ENCODE results near the gene IRAK2.
"Not testable (repeated sequence)": the region's sequence is repeated elsewhere in the genome, so short reads cannot be mapped to it uniquely, and the experiment has no call there.

IRAK2 gene, protein sequence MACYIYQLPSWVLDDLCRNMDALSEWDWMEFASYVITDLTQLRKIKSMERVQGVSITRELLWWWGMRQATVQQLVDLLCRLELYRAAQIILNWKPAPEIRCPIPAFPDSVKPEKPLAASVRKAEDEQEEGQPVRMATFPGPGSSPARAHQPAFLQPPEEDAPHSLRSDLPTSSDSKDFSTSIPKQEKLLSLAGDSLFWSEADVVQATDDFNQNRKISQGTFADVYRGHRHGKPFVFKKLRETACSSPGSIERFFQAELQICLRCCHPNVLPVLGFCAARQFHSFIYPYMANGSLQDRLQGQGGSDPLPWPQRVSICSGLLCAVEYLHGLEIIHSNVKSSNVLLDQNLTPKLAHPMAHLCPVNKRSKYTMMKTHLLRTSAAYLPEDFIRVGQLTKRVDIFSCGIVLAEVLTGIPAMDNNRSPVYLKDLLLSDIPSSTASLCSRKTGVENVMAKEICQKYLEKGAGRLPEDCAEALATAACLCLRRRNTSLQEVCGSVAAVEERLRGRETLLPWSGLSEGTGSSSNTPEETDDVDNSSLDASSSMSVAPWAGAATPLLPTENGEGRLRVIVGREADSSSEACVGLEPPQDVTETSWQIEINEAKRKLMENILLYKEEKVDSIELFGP

DNA sequence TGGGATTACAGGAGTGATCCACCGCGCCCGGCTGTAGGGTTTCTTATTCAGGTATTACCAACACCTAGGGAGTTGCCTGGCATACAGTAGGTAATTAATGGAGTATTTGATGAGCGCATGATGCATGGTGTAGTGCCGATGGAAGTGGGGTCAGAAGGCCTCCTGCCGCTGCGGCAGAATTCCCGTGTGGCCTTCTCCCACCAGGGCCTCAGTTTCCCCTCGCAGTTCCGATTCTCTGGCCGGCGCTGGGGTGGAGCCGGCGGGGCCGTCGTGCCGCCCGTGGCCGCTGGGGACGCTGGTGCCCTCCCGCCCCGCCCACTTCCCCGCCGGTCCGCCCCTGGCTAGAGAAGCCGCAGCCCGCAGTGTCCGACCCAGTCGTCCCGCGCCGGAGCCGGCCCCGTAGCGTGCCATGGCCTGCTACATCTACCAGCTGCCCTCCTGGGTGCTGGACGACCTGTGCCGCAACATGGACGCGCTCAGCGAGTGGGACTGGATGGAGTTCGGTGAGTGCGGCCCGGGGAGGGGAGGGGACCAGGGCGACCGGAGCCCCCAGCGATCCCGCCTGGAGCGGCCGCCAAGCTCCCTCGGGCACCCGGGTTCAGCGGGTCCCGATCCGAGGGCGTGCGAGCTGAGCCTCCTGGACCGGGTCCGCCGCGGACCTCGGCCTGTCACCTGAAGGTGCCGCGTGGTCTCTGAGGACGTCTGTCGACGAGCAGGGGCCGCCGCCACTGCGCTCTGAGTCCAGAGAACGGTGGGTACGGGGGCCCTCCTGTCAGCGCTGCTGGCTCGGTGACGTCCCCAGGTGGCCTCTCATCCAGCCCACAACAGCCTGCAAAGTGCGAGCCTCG, at the start of gene IRAK2:
Gene IRAK2, plus strand, starts transcription at position 374 of the 848 bp plus-strand sequence. Its CDS starts 36 bp downstream, at position 410.
- peak; percentile 33 to 46 for DNase-seq

DNA sequence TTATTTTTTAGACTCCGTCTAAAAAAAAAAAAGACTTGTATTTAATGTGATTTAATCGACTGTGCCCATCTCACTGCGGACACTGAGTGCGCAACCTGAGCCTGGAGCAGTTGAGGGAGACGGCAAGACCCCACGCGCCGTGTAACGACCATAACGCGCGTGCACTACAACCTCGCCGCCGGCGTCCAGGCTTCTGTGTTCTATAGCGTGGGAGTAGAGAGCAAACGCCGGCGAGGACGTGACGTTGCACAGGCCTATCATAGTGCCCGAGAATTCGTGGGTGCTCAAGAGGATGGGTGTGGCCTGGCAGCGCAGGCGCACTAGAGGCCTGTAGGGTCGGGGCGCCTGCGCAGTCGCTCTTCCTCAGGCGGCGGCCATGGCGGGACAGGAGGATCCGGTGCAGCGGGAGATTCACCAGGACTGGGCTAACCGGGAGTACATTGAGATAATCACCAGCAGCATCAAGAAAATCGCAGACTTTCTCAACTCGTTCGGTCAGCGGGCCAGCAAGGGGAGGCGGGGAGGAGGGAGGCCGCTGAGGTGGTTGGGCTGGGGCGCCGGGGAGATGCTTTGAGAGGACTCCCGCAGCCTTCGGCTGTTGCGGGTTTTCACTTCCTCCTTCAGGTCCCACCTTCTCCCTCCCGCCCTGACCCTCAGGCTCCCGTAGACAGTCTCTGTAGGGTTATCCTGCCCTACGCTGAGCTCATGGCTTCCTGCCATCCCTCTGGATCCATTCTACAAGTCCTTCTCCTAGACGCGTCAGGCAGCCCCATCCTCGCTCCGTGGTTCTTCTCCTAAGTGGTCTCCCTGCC, 49.2 kb upstream of the IRAK2 start, which contains the start of gene BRK1:
Gene BRK1, plus strand, starts transcription at position 350 of the 812 bp plus-strand sequence. Its CDS starts 27 bp downstream, at position 377.
- peak; percentile 97 for DNase-seq

DNA sequence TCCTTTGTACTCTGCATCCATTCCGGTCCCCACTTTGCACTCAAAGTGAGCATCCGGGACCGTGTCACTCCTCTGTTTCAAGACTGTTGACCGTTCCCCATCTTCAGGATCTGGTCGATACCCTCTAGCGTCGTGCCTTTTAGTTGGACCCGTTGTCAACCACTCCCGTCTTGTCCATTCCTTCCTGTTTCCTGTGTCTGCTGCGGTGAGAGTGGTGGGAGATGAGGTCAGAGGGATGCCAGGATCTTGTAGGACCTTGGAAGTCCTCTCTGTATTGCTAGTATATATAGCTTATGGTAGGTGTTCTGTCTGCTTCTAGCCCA, 48.6 kb upstream of the IRAK2 start:
- peak; percentile 57 to 70 for DNase-seq

DNA sequence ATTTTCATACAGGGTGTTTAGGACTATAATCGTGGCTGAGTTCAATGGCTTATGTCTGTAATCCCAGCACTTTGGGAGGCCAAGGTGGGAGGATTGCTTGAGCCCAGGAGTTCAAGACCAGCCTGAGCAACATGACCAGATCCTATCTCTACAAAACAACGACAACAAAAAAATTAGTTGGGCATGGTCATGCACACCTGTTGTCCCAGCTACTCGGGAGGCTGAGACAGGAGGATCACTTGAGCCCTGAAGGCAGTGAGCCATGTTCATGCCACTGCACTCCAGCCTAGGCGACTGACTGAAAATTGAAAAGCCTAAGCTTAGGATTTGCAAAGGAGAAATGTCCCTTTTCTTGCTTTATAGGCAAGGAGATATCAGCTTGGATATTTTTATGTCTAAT, 47.8 kb upstream of the IRAK2 start:
- no peak for DNase-seq

DNA sequence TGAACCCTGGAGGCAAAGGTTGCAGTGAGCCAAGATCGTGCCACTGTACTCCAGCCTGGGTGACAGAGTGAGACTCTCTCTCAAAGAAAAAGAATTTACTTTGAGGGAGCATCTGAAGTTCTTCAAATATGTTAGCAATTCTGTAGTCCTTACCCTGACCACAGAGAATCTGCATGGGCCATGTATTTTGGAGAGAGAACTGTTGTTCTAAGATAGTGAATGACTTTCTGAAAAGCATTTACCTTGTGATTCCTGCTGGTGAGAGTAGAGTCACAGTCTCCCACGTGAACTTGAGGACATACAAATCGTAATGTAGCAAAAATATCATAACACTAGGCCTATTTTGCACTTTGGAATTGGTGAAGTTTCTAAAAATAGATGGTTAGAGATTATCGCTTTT, 45.3 kb upstream of the IRAK2 start:
- no peak for DNase-seq

DNA sequence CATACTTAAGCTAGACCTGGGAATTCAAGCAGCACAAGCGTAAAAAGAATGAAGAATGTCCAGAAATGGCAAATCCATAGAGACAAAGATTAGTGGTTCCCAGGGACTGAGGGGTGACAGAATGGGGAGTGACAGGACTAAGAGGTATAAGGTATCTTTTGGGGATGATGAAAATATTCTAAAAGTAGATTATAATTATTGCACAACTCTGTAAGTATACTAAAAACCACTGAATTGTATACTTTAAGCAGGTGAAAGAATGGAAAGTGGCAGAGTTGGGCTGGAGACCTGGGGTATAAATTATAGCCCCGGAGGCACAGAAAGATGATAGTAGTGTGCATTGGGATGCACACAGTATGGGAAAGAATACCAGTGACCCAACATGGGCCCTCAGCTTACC, 43.7 kb upstream of the IRAK2 start:
- DNase-seq, result no peak

DNA sequence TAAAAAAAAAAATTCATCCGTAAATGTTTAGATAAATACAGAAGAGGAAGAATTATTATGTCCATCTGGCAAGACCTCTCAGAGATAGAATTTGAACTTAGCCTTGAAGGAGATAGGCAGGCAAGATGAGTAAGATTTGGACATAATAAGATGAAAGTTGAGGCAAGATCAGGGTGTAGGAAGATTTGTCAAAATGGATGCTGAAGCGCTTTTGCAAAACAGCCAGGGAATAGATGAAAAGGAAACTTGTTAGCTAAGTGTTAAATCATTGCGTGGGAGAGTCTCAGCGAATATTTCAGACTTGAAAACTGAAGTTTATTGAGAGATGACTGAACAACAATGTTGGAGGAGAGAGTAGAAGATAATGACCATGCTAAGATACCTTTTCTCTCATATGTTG, 42.0 kb upstream of the IRAK2 start:
- no peak for DNase-seq

DNA sequence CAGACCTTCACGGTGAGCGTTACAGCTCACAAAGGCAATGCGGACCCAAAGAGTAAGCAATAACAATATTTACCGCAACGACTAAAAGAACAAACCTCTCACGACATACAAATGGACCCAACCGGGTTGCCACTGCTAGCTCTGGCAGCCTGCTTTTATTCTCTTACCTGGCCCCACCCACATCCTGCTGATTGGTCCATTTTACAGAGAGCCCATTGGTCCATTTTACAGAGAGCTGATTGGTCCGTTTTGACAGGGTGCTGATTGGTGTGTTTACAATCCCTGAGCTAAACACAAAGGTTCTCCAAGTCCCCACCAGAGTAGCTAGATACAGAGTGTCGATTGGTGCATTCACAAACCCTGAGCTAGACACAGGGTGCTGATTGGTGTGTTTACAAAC, 28.8 kb upstream of the IRAK2 start:
- not testable (repeated sequence) for DNase-seq

DNA sequence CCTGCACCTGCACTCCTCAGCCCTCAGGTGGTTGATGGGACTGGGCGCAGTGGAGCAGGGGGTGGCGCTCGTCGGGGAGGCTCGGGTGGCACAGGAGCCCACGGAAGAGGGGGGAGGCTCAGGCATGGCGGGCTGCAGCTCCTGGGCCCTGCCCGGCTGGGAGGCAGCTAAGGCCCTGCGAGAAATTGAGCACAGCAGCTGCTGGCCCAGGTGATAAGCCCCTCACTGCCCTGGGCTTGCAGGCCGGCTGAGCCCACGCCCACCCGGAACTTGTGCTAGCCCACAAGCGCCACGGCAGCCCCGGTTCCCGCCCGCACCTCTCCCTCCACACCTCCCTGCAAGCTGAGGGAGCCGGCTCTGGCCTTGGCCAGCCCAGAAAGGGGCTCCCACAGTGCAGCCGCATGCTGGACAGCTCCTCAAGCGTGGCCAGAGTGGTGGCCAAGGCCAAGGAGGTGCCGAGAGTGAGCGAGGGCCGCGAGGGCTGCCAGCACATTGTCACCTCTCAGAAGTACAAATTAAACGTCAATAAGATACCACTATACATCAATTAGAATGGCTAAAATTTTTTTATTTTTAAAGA, 28.2 kb upstream of the IRAK2 start:
- no peak for DNase-seq

DNA sequence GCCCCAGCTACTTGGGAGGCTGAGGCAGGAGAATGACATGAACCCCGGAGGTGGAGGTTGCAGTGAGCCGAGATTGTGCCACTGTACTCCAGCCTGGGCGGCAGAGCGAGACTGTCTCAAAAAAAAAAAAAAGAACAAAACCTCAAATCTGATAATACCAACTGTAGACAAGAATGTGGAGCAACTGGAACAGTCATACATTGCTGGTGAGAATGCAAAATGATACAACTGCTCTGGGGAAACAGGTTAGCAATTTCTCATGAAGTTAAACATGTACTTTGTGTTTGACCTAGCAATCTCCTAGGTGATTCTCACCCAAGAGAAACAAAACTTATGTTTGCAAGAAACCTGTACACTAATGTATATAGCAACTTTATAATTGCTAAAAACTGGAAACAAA, 27.5 kb upstream of the IRAK2 start:
- no peak for DNase-seq

DNA sequence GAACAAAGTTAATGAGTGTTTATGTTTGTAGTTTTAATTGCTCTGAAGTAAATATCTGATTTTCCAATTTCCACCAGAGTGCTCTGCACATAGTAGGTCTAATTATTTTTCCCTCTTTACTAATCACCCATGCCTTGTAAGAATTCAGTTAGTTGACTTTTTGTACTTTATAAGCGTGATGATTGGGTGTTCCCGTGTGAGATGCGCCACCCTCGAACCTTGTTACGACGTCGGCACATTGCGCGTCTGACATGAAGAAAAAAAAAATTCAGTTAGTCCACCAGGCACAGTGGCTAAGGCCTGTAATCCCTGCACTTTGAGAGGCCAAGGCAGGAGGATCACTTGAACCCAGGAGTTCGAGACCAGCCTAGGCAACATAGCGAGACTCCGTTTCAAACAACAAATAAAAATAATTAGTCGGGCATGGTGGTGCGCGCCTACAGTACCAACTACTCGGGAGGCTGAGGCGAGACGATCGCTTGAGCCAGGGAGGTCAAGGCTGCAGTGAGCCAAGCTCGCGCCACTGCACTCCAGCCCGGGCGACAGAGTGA, 23.6 kb upstream of the IRAK2 start:
- DNase-seq, result no peak

DNA sequence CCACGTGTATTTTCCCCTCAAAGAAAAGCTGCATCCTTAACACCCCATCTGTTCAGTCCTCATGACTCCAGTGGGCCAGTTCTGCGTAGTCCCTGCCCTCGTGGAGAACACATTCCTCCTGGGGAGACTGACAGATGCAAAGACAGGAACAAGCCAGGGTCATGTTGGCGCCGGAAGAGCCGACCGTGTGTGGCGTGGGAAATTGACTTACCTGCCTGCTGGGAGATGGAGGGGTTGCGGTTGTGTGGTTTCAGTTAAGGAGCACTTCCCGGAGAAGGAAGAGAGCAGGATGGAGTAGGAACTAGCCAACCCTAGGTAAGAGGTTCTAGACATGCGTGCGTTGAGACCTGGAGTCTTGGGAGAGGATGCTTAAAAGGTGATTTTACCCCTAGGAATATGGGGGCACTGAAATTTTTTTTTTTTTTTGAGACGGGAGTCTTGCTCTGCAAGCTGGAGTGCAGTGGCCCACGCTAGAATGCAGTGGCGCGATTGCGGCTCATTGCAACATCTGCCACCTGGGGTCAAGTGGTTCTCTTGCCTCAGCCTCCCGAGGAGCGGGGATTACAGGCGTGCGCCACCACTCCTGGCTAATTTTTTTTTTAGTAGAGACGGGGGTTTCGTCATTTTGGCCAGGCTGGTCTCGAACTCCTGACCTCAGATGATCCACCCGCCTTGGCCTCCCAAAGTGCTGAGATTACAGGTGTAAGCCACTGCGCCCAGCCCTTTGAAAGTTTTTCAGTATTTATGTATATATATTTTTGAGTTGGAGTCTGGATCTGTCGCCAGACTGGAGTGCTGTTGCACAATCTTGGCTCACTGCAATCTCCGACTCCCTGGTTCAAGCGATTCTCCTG, 21.8 kb upstream of the IRAK2 start:
- peak in 1 of 2 experiments; percentile 14 for DNase-seq

DNA sequence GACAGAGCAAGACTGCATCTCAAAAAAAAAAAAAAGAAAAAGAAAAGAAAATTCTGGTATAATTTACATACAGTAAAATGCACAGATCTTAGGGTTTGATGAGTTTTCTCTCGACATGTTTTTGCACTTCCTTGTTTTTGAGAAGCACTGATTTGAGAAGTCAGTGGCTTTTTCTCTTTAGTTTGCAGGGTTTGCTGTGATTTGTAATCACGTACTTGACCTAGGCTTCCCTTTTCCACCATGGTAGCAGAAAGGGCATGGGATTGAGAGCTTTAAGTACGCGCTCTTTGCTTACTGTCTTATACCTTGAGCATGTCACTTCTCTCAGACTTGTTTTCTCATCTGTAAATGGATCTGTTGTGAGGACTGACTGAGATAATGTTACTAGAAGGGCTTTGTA, 19.0 kb upstream of the IRAK2 start:
- no peak for DNase-seq

DNA sequence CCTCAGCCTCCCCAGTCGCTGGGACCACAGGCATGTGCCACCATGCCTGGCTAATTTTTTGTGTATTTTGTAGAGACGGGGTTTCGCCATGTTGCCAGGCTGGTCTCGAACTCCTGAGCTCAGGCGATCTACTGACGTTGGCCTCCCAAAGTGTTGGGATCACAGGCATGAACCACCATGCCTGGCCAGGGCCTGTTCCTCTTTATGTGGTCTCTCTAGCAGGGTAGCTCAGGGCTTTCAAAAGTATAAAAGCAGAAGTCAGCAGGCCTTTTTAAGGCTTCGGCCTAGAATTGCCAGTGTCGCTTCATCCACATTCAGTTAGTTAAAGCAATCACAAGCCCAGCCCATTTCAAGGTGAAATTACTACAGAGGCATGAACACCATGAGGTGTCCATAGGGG, 15.5 kb upstream of the IRAK2 start:
- DNase-seq, result peak; percentile 90 to 91

DNA sequence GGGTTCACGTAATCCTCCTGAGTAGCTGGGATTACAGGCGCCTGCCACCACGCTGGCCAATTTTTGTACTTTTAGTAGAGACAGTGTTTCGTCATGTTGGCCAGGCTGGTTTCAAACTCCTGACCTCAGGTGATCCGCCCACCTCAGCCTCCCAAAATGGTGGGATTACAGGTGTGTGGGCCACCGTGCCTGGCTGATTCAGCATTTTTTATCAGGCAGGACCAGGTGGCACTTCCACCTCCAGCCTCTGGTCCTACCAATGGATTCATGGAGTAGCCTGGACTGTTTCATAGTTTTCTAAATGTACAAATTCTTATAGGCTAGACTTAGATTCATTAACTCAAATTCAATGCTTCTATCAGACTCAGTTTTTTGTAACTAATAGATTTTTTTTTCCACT, 13.7 kb upstream of the IRAK2 start:
- no peak for DNase-seq

DNA sequence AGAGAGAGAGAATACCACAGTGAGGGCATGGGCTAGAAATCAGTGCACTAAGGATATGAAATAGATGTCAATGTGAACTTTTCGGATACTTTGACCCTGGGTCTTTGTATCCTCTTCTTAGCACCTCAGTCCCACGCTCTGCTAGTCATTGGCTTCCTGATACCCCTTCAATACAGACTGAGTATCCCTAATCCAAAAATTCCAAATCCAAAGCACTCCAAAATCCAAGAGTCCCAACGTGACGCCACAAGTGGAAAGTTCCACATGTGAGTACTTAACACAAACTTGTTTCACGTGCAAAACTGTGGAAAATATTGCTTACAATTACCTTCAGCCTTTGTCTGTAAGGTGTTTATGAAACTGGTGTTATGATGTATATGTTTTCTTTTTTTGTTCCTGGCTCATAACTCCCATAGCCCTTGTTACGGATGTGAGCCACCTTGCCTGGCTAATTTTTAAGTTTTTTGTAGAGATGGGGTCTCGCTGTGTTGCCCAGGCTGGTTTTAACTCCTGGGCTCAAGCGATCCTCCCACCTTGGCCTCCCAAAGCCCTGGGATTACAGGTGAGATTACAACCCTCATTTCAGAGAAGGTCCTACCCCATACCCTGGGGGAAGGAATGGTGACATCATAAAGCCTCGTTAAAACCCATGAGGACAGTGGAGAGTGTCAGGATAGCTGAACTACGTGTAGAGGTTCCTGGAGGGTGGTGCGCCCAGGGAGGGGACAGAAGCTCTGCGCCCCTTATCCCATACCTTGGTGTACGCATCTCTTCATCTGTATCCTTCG, 10.2 kb upstream of the IRAK2 start:
- DNase-seq, result no peak

DNA sequence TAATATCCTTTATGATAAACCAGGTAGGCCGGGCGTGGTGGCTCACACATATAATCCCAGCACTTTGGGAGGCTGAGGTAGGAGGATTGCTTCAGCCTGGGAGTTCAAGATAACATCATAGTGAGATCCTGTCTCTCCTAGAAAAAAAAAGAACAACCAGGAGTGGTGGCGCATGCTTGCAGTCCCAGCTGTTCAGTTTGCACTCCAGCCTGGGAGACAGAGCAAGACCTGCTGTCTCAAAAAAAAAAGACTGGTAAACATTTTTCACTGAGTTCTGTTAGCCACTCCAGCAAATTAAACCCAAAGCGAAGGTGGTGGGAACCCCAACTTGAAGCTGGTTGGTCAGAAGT, 9.6 kb upstream of the IRAK2 start:
- no peak for DNase-seq

DNA sequence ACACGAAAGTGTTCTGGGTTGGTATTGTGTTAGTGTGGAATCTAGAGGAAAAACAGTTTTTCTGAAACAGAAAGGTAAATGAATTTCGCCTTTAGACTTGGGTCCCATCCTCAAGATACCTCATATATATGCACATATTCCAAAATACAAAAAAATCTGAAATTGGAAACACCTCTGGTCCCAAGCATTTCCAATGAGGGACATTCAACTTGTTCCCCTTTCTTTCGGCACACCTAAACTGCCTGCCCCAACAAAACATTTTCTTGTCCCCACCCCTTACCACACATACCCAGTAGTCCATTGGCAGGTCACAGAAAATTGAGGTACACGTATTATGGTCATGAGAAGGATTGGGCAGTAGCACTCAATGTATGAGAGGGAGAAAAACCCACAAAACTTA, 9.1 kb upstream of the IRAK2 start:
- no peak for DNase-seq

DNA sequence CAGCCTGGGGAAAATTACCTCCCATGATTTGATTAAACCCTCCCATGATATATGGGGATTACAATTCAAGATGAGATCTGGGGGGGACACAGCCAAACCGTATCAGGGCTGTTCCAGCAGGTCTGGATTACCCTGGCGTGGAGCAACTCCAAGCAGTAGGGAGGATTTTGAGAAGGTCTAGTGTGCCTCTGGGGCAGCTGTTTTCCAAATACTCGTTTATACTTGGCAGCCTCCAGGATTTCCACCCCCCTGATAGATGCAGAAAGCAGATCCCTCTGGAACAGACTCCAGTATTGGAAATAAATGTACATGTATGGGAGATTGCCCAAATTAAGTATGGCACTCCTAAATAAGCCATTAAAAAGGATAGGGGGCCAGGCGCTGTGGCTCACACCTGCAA, 7.7 kb upstream of the IRAK2 start:
- no peak for DNase-seq

DNA sequence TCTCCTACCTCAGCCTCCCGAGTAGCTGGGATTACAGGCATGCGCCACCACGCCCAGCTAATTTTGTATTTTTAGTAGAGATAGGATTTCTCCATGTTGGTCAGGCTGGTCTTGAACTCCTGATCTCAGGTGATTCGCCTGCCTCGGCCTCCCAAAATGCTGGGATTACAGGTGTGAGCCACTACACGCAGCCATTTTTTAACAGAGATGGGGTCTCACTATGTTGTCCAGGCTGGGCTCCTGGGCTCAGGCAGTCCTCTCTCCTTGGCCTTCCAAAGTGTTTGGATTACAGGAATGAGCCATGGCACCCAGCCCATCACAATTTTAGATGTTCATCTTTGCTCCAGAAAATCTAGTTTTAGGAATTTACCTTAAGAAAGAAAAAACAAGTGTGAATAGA, 6.2 kb upstream of the IRAK2 start:
- DNase-seq, result not testable (repeated sequence)
